Endothelial cell of umbilical vein (primary cell): ENCODE measurements around the gene SORCS2. TPM values are rescaled to one million over a fixed set of nuclear protein-coding genes. Genes with fewer than 3 reads are reported as not detected.

Experiments used
- BruUV-seq: library from RNA; stranded (reverse); fragments of 400-500 nt; replicated peaks from 2 replicates; lab custom pipeline; 2021; lab: Mats Ljungman, UMichigan
- CTCF ChIA-PET: fragments of 300-600, 350-600 bp; sonication (Branson Sonifier 250); formaldehyde crosslinking; loops from one replicate; lab custom pipeline; 2021; ENCODE audit warnings: antibody characterized with exemption, inconsistent platforms; lab: Charles Lee
- POLR2A ChIA-PET: fragments of 300-600, 350-600 bp; sonication (Branson Sonifier 250); formaldehyde crosslinking; loops from one replicate; lab custom pipeline; 2021; ENCODE audit warnings: antibody characterized with exemption, inconsistent platforms; lab: Charles Lee
- DNase-seq: peaks from one replicate; pipeline ENCODE4 v3.0.0-alpha.2; 2011; ENCODE audit warnings: low read depth, low spot score
- FAIRE-seq: peaks from 2 replicates; lab custom pipeline; 2011; peaks lifted over from hg19 to GRCh38; lab: Jason Lieb, UNC
- H2AFZ ChIP-seq: 2 replicates; pipeline ENCODE4 v1.6.0; 2012; ENCODE audit warnings: low read depth, low read length, control low read depth, inconsistent platforms
- H3K27ac ChIP-seq: 2 replicates; pipeline ENCODE4 v1.5.1; 2011; ENCODE audit warnings: low read depth, mild to moderate bottlenecking, control low read depth, low read length, moderate library complexity; ENCODE audit not compliant: insufficient read depth
- H3K27me3 ChIP-seq, 2 experiments: 2 replicates each; pipeline versions ENCODE4 v1.6.0 to v1.6.1; 2011; ENCODE audit warnings: low read length in 2 of 2, mixed read lengths in 1 of 2; ENCODE audit not compliant: control insufficient read depth in 2 of 2, insufficient read depth in 2 of 2
- H3K36me3 ChIP-seq, 2 experiments: 2 replicates in 1 of 2; 3 replicates in 1 of 2; pipeline ENCODE4 v1.5.1; 2011; ENCODE audit warnings: low read length in 2 of 2, mild to moderate bottlenecking in 1 of 2, moderate library complexity in 1 of 2; ENCODE audit not compliant: control insufficient read depth in 2 of 2, insufficient read depth in 2 of 2; ENCODE audit errors: extremely low read depth in 1 of 2
- H3K4me1 ChIP-seq: 3 replicates; pipeline ENCODE4 v1.5.1; 2011; ENCODE audit warnings: mild to moderate bottlenecking, low read length; ENCODE audit not compliant: control insufficient read depth, insufficient read depth; ENCODE audit errors: extremely low read depth
- H3K4me2 ChIP-seq: 2 replicates; pipeline ENCODE4 v1.6.1; 2011; ENCODE audit warnings: low read length, control low read depth, mixed read lengths; ENCODE audit not compliant: insufficient read depth
- H3K4me3 ChIP-seq, 3 experiments: fragments of 200-600 bp in 1 of 3; sonication (generic), shearing (Covaris generic) in 1 of 3; replicated peaks in 1 of 3; 2 replicates each; pipeline ENCODE4 v1.5.1; 2011 to 2016; ENCODE audit warnings: control low read depth in 3 of 3, low read length in 3 of 3, mild to moderate bottlenecking in 2 of 3, inconsistent platforms in 1 of 3, low read depth in 1 of 3, moderate library complexity in 1 of 3; ENCODE audit not compliant: insufficient read depth in 1 of 3
- H3K79me2 ChIP-seq: 2 replicates; pipeline ENCODE4 v1.6.0; 2012; ENCODE audit warnings: low read length, inconsistent platforms; ENCODE audit not compliant: control insufficient read depth, insufficient read depth
- H3K9ac ChIP-seq: replicated peaks from 2 replicates; pipeline ENCODE3; 2011; ENCODE audit warnings: low read length, control low read depth; ENCODE audit not compliant: insufficient read depth; ENCODE audit errors: extremely low read depth
- H3K9me1 ChIP-seq: replicated peaks from 3 replicates; pipeline ENCODE4 v1.6.0; 2011; ENCODE audit warnings: mild to moderate bottlenecking, low read length; ENCODE audit not compliant: control insufficient read depth, insufficient read depth; ENCODE audit errors: extremely low read depth
- H3K9me3 ChIP-seq: replicated peaks from 2 replicates; pipeline ENCODE4 v1.5.1; 2012; ENCODE audit warnings: low read length, inconsistent platforms; ENCODE audit not compliant: control insufficient read depth, insufficient read depth
- H4K20me1 ChIP-seq: replicated peaks from 2 replicates; pipeline ENCODE3; 2011; ENCODE audit warnings: mild to moderate bottlenecking, low read length; ENCODE audit not compliant: control insufficient read depth, insufficient read depth; ENCODE audit errors: extremely low read depth
- EZH2 ChIP-seq: IDR thresholded peaks from 2 replicates; pipeline ENCODE4 v1.6.1; 2012; ENCODE audit warnings: borderline replicate concordance, low read depth, mild to moderate bottlenecking, moderate library complexity, low read length, inconsistent platforms; ENCODE audit not compliant: severe bottlenecking
- FOS ChIP-seq: IDR thresholded peaks from 2 replicates; pipeline ENCODE4 v1.6.1; 2011; ENCODE audit warnings: mild to moderate bottlenecking, low read length, moderate library complexity, borderline replicate concordance; ENCODE audit not compliant: insufficient read depth
- GATA2 ChIP-seq: IDR thresholded peaks from 2 replicates; pipeline ENCODE4 v1.7.0; 2011; ENCODE audit warnings: low read depth, mild to moderate bottlenecking, moderate library complexity, mixed read lengths, low read length; ENCODE audit not compliant: insufficient read length, insufficient read depth
- JUN ChIP-seq: IDR thresholded peaks from 2 replicates; pipeline ENCODE4 v1.6.1; 2011; ENCODE audit warnings: borderline replicate concordance, low read depth; ENCODE audit not compliant: insufficient read length, insufficient read depth
- MYC ChIP-seq: IDR thresholded peaks from one replicate; pipeline ENCODE4 v1.6.1; 2011; ENCODE audit warnings: mild to moderate bottlenecking, low read depth, low read length
- POLR2A ChIP-seq: IDR thresholded peaks from 2 replicates; pipeline ENCODE4 v1.6.1; 2012; ENCODE audit warnings: low read depth, mild to moderate bottlenecking, control low read depth, low read length
- POLR2AphosphoS5 ChIP-seq: IDR thresholded peaks from 2 replicates; pipeline ENCODE4 v1.6.1; 2012; ENCODE audit warnings: low read depth, mild to moderate bottlenecking, control low read depth, low read length, moderate library complexity; ENCODE audit not compliant: insufficient read depth
- dilution Hi-C: fragments of 300-500 bp; cut with MboI; formaldehyde crosslinking; loops from one replicate; pipeline ENCODE4 v1.15.0; 2019; ENCODE audit warnings: low sequenced_read_pairs; ENCODE audit not compliant: extremely low pct_ligation_motif_present
- intact Hi-C: fragments of 100-400 bp; cut with micrococcal nuclease; formaldehyde crosslinking; loops from one replicate; pipeline ENCODE4 v1.10.0; 2022
- polyA plus RNA-seq, 4 experiments: library from polyadenylated mRNA; depleted of rRNA in 3 of 4; stranded (reverse) in 3 of 4; unstranded in 1 of 4; fragments of >200 nt; gene quantifications; 2 replicates each; pipeline versions ENCODE4 v1.2.1 to v1.2.3, GENCODE V29; 2011 to 2012; ENCODE audit warnings: missing spikeins in 1 of 4
- total RNA-seq: library from RNA; stranded (reverse); gene quantifications from 2 replicates; pipeline ENCODE4 v1.2.3, GENCODE V29; 2021
- TF ChIP-seq, protein P1 (sequence below), 2 donors: IDR thresholded peaks; 1 replicate in 1 of 2; 2 replicates in 1 of 2; pipeline ENCODE4 v1.5.1; 2011; ENCODE audit warnings: low read length in 2 of 2, mild to moderate bottlenecking in 2 of 2, moderate library complexity in 2 of 2, control low read depth in 1 of 2, inconsistent platforms in 1 of 2, low read depth in 1 of 2; ENCODE audit not compliant: insufficient read depth in 1 of 2; ENCODE audit errors: extremely low read depth in 1 of 2
- TF ChIP-seq, protein P2 (sequence below): IDR thresholded peaks from 2 replicates; pipeline ENCODE4 v1.6.1; 2011; ENCODE audit not compliant: insufficient read depth, insufficient read length

SORCS2 gene
- total and polyA plus RNA-seq, 2 donors (not counting 3 experiments of a cell fraction or from before 2014, with no cell fraction given): not detected

DNA sequence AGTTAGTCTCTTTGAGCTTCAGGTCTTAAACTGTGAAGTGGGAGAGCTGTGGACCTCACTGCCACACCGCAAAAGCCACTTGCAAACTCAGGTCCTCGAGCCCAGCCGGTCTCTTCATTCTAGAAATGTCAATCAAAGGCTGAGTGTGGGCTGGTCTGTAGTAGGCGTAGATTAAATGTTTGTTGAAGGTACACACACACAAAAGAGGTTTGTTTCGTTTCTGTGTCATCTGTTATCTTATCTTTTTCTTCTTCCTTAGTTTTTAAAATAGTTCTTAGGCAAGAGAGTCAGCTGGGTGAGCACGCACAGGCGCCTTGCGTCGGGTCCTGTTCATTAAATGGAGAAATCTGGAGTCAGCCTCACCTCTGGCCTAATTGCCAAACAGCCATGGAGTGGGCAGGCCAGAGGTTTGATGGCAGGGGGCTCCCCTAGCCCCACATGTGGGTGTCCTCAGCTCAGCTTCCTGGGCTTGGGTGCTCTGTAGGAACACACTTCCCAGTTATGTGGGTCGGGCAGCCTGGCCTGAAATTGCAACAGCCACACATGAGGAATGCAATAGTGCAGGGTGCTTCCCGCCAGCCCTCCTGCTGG lies 243.2 kb downstream of the SORCS2 start:
- Histone ChIP-seq H3K27me3 (no peaks in the 10 kb centered on the region), H3K4me1 (no peaks in the 10 kb centered on the region), H3K27ac (no peak overlapping the region), H3K9me3 (no peaks in the 10 kb centered on the region), H3K36me3 (no peaks in the 10 kb centered on the region), H3K4me3 (no peak overlapping the region), H4K20me1 (no peaks in the 10 kb centered on the region), H3K79me2 (no peaks in the 10 kb centered on the region), H3K4me2 (no peak overlapping the region), H3K9me1 (no peaks in the 10 kb centered on the region), H2AFZ (no peak overlapping the region), H3K9ac (no peak overlapping the region)
- POLR2A ChIA-PET: no interaction called here
- dilution Hi-C loops: no loop called here
- CTCF ChIA-PET: no interaction called here
- no TSS peak for BruUV-seq
- DNase-seq: no peak
- FAIRE-seq: no peak
- TF ChIP-seq GATA2 (no peak), FOS (no peak), POLR2A (no peak), EZH2 (no peak)
- TF ChIP-seq, protein P1, sequence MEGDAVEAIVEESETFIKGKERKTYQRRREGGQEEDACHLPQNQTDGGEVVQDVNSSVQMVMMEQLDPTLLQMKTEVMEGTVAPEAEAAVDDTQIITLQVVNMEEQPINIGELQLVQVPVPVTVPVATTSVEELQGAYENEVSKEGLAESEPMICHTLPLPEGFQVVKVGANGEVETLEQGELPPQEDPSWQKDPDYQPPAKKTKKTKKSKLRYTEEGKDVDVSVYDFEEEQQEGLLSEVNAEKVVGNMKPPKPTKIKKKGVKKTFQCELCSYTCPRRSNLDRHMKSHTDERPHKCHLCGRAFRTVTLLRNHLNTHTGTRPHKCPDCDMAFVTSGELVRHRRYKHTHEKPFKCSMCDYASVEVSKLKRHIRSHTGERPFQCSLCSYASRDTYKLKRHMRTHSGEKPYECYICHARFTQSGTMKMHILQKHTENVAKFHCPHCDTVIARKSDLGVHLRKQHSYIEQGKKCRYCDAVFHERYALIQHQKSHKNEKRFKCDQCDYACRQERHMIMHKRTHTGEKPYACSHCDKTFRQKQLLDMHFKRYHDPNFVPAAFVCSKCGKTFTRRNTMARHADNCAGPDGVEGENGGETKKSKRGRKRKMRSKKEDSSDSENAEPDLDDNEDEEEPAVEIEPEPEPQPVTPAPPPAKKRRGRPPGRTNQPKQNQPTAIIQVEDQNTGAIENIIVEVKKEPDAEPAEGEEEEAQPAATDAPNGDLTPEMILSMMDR (IDR thresholded peaks at IDR 0.05; ENCODE audit: extremely low read depth in 1 of 2, insufficient read depth in 1 of 2, low read depth in 1 of 2, low read length in 2 of 2): no peak
- intact Hi-C loops: no loop called here

DNA sequence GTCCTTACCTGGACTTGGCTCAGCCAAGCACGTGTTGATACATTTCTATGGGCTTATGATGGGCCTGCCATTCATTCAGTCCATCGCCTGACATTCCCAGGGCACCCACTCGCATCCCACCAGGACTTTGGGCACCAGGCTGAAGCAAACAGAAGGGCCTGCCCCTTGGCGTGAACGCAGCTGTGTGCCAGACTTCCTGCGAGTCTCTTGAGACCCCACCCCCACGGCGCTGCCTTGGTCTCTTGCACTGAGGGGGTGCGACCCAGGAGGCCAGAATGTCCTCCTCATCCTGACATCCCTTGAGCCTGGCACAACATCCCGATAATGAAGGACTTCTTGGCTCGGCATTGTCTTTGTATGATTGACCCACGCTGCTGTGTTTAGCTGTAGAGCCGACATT lies 243.9 kb downstream of the SORCS2 start:
- no peak for TF ChIP-seq POLR2A
- no peak for TF ChIP-seq POLR2AphosphoS5
- no peak for TF ChIP-seq JUN
- no peak for TF ChIP-seq GATA2
- TF ChIP-seq MYC: no peak
- TF ChIP-seq, protein P2, sequence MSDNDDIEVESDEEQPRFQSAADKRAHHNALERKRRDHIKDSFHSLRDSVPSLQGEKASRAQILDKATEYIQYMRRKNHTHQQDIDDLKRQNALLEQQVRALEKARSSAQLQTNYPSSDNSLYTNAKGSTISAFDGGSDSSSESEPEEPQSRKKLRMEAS: no peak
- no peak for TF ChIP-seq FOS
- TF ChIP-seq EZH2: no peak
- TF ChIP-seq, protein P1 (IDR thresholded peaks at IDR 0.05; ENCODE audit: extremely low read depth in 1 of 2, insufficient read depth in 1 of 2, low read depth in 1 of 2, low read length in 2 of 2): no peak
- CTCF ChIA-PET: no interaction called here

More for the DNA sequence above, 243.9 kb downstream of the SORCS2 start:
- H3K9me1 ChIP-seq: no peaks in the 10 kb centered on the region
- DNase-seq (no peak), FAIRE-seq (no peak)
- H3K27me3 ChIP-seq: no peaks in the 10 kb centered on the region
- H2AFZ ChIP-seq: no peak overlapping the region
- no peaks in the 10 kb centered on the region for H3K79me2 ChIP-seq
- dilution Hi-C loops (no loop called here), intact Hi-C loops (no loop called here)
- no peaks in the 10 kb centered on the region for H3K4me1 ChIP-seq
- H3K9me3 ChIP-seq: no peaks in the 10 kb centered on the region
- POLR2A ChIA-PET: no interaction called here
- no peak overlapping the region for H3K9ac ChIP-seq
- no peak overlapping the region for H3K4me3 ChIP-seq
- no peaks in the 10 kb centered on the region for H4K20me1 ChIP-seq
- no peaks in the 10 kb centered on the region for H3K36me3 ChIP-seq
- no TSS peak for BruUV-seq
- no peak overlapping the region for H3K27ac ChIP-seq
- H3K4me2 ChIP-seq: no peak overlapping the region
